SK-N-SH treated with all-trans-retinoic acid at 6 μM for 48 hours (cell line): ENCODE measurements around the gene ATF6.

Experiments
- ARNTL ChIP-seq: fragments of 450-650 bp; formaldehyde crosslinking; IDR thresholded peaks from 2 replicates; pipeline ENCODE4 v1.5.0; 2020; ENCODE audit warnings: low read depth, mild to moderate bottlenecking, moderate library complexity, borderline replicate concordance
- BACH2 ChIP-seq: fragments of 250-450 bp; sonication (Bioruptor Pico); IDR thresholded peaks from 2 replicates; pipeline ENCODE4 v1.9.0; 2021; ENCODE audit warnings: mild to moderate bottlenecking, borderline replicate concordance
- RARB ChIP-seq: fragments of 250-450 bp; sonication (Bioruptor Pico); IDR thresholded peaks from 2 replicates; pipeline ENCODE4 v1.8.0; 2021; ENCODE audit warnings: mild to moderate bottlenecking, moderate library complexity
- ZFP3 ChIP-seq: fragments of 250-450 bp; sonication (Bioruptor Pico); IDR thresholded peaks from 2 replicates; pipeline ENCODE4 v1.5.0; 2020; ENCODE audit warnings: mild to moderate bottlenecking, moderate library complexity
- TF ChIP-seq, protein P1 (sequence below): fragments of 250-450 bp; sonication (Bioruptor Pico); IDR thresholded peaks from 2 replicates; pipeline ENCODE4 v1.8.0; 2021; ENCODE audit warnings: low read depth, mild to moderate bottlenecking, moderate library complexity, borderline replicate concordance

DNA sequence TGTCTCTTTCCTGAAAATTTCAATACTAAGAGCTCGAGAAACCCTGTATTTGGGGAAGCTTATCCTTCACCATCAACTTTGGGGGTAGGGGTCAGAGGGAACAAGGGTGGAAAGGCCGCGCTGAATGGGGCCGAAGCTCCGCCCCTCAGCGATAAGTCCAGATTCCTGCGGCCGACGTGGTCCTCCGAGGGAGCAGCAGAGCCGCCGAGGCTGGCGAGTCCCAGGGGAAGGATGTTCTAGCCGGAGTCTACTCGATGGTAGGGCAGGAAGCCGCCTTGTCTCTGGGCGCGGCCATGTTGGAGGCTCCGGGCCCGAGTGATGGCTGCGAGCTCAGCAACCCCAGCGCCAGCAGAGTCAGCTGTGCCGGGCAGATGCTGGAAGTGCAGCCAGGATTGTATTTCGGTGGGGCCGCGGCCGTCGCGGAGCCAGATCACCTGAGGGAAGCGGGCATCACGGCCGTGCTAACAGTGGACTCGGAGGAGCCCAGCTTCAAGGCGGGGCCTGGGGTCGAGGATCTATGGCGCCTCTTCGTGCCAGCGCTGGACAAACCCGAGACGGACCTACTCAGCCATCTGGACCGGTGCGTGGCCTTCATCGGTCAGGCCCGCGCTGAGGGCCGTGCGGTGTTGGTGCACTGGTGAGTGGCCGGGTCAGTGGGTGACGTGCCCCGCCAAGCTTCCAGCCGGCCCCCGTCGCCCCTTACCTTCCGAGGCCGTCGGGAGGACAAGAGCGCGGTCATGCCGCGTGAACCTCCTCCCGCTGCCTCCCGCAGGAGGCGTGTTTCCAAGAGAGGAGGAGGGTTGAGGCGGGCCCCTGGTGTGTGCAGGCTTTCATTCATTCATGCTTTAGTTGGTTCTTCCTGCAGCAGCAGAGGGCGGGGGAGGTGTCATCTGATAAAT, 16.4 kb upstream of the ATF6 start, which contains the start of gene DUSP12:
- TF ChIP-seq ARNTL (CRISPR knock-in tag) (no peak), BACH2 (CRISPR knock-in tag) (no peak), RARB (CRISPR knock-in tag) (no peak), ZFP3 (CRISPR knock-in tag) (no peak; the same call in 1 of the 2 replicates)
- TF ChIP-seq, protein P1, sequence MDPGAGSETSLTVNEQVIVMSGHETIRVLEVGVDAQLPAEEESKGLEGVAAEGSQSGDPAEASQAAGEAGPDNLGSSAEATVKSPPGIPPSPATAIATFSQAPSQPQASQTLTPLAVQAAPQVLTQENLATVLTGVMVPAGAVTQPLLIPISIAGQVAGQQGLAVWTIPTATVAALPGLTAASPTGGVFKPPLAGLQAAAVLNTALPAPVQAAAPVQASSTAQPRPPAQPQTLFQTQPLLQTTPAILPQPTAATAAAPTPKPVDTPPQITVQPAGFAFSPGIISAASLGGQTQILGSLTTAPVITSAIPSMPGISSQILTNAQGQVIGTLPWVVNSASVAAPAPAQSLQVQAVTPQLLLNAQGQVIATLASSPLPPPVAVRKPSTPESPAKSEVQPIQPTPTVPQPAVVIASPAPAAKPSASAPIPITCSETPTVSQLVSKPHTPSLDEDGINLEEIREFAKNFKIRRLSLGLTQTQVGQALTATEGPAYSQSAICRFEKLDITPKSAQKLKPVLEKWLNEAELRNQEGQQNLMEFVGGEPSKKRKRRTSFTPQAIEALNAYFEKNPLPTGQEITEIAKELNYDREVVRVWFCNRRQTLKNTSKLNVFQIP (CRISPR knock-in tag) = 0 out of 2 replicates have a peak, but pooled peaks have one; percentile 48
